HFF-Myc (cell line): ENCODE data around the gene FCHO1.

Experiments
- DNase-seq: peaks from one replicate; pipeline ENCODE4 v3.0.0-alpha.2; 2011; ENCODE audit warnings: low read depth; ENCODE audit errors: extremely low read depth
- H3K4me3 ChIP-seq: replicated peaks from 2 replicates; pipeline ENCODE4 v1.5.1; 2011; ENCODE audit warnings: low read depth, mild to moderate bottlenecking, control low read depth, low read length
- TF ChIP-seq, protein P1 (sequence below): IDR thresholded peaks from 2 replicates; pipeline ENCODE4 v1.5.1; 2012; ENCODE audit warnings: mild to moderate bottlenecking, low read depth, low read length, control low read depth; ENCODE audit errors: missing control alignments

Gene FCHO1

DNA sequence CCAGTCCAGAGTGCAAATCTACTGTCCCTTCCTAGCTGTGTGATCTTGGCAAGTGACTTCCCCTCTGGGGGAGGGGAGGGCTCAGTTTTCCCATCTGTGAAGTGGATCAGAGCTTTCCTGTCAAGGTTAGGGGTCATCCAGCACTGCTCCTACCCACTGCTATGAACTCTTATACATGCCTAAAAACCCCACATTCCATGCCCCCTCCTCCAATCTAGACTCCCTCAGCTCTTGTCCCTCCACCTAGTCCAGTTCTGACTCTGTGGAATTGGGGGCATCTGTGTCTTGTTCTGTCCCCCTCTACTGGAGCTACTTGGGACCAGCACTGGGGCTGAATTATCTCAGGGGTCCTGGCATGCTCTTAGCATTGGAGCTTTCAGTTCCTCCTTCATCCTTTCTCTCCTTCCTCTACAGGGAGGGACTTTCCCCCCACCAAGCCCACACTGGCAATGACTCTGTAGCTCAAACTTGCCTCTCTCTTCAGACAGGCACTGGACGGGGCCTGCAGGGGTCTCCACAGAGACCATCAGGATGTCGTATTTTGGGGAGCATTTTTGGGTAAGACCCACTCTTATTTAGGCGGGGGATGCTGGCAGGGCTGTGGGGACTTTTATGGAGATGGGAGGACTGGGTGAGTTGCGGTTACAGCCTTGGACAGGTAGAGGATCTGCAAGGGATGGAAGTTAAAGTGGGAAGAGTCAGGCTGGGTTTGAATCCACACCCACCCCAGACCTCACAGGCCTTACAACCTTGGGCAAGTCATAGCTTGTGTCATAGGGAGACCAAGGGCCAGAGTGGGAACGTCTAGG lies 3.6 kb downstream of the FCHO1 start:
- TF ChIP-seq, protein P1, sequence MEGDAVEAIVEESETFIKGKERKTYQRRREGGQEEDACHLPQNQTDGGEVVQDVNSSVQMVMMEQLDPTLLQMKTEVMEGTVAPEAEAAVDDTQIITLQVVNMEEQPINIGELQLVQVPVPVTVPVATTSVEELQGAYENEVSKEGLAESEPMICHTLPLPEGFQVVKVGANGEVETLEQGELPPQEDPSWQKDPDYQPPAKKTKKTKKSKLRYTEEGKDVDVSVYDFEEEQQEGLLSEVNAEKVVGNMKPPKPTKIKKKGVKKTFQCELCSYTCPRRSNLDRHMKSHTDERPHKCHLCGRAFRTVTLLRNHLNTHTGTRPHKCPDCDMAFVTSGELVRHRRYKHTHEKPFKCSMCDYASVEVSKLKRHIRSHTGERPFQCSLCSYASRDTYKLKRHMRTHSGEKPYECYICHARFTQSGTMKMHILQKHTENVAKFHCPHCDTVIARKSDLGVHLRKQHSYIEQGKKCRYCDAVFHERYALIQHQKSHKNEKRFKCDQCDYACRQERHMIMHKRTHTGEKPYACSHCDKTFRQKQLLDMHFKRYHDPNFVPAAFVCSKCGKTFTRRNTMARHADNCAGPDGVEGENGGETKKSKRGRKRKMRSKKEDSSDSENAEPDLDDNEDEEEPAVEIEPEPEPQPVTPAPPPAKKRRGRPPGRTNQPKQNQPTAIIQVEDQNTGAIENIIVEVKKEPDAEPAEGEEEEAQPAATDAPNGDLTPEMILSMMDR, result no peak
- no peak overlapping the region for H3K4me3 ChIP-seq
- DNase-seq, result no peak

DNA sequence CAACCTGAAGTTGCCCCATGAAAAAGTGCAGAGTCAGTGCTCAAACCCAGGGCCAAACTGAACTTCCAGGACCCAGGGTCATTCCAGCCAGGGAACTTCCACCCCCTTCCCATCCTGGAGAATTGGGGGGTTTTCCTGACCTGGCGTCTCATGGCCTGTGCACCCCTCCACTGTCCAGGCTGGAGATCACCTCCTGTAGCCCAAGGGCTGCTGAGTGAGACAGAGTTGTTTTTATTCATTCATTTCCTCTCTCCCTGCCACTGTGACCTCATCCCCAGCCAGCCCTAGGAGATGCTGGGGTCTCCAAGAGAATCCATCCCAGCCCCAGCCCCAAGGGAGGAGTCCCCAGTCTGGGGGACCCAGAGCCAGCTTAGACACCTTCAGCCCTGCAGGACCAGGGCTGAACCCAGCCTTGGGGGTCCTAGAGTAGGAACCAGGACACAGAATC lies 4.2 kb downstream of the FCHO1 start:
- TF ChIP-seq, protein P1, result no peak
- no peak for DNase-seq
- no peak overlapping the region for H3K4me3 ChIP-seq

DNA sequence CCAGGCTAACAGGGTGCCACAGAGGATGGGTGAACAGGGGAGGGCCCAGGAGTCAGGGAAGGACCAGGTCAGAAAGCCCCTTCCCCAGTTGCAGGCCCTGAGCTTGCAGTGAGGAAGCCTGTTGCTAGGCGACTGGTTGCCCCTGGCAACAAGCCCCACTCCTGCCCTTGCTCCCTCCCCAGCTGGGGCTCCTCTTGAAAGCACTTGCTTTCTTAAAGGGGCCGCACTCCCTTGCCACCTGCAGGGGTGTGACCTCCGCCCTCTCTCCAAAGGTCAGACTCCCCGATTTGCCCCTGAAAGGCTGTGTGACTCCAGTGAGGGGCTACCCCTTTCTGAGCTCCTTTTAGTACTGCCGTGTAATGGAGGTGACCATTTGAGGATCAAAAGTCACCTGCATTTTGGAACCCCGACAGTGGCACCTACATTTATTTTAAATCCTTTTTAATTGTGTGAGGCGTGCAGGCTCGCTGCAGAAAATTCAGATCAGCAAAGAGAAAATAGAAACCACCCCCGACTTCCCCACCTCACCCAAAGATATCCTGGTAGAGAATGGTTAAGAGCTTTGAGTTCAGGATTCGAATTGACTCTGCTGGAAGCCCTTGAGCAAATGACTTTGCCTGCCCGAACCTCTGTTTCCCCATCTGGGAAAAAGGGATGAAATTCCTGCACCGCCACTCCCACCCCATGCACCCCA lies 4.8 kb downstream of the FCHO1 start:
- H3K4me3 ChIP-seq, result no peak overlapping the region
- no peak for DNase-seq
- TF ChIP-seq, protein P1, result no peak

DNA sequence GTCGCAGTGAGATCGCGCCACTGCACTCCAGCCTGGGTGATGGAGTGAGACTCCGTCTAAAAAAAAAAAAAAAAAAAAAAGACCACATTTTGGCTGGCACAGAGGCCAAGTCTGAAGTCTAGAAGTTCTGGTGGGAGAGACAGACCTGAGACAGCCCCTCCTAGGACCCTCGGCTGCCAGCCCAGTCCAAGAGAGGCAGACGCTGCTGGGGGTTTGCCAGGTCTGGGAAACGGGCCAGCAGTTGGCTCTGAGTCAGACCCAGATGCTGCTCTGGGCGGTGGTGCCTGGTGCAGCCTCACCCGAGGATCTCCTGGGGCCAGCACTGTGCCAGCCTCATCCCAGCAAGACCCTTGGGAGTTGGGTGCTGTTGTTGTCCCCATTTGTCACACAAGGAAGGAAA lies 5.8 kb downstream of the FCHO1 start:
- H3K4me3 ChIP-seq, result no peak overlapping the region
- TF ChIP-seq, protein P1, result no peak
- no peak for DNase-seq

DNA sequence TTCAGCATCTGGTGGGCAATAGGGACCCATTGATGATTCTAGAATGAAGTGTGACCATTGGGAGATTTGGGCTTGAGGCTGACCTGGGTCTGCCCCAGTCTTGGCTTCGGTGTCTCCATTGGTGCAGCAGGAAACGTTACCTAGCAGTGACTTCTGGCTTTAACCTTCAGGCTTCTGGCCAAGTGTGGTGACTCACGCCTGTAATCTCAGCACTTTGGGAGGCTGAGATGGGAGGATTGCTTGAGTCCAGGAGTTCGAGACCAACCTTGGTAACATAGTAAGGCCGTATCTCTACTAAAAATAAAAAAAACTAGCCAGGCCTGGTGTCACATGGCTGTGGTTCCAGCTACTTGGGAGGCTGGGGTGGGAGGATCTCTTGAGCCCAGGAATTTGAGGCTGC lies 7.2 kb downstream of the FCHO1 start:
- H3K4me3 ChIP-seq, result no peak overlapping the region
- DNase-seq, result no peak
- TF ChIP-seq, protein P1, result no peak

DNA sequence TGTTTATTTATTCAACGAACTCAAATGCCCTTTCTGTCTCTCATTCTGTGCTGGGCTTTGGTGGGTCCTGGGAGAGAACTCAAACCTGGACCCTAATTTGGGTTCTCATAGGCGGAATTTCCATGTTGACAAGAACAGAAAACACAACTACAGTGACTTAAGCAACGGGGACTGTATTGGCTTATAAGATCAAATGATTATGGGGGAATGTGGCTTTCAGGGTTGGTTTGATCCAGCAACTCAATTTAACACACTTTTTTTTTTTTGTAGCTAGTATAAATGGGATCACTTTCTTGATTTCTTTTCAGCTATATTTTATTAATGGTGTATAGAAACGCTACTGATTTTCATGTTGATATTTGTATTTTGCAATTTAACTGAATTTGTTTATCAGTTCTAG lies 9.9 kb downstream of the FCHO1 start:
- no peak for DNase-seq
- TF ChIP-seq, protein P1, result no peak
- H3K4me3 ChIP-seq, result no peak overlapping the region
